ENCODE data around the gene STK39. TPM values are rescaled to one million over a fixed set of nuclear protein-coding genes. Genes with fewer than 3 reads are reported as not detected.

STK39 gene
- total and polyA plus RNA-seq, 4 donors: 8.5 to 18.7 (median 11.2) TPM

DNA sequence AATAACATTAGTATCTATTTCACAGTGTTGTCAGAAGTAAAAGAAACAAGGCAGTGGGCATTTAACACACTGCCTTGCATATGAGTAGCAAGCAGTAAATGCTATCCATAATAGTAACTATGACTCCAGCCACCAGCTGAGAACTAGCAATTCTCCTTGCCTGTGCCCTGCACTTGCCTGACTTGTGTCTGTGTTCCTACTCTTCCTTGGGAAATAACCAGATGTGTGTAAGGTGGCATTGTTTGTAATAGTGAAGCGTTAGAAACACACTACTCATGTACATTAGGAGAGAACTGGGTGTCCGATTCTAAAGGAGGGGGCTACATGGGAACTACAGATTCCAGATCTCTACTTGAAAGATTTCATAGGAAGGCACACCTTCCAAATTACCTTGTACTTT lies 197.8 kb downstream of the STK39 start:
- Histone ChIP-seq H3K27me3 (ENCODE audit: control insufficient read depth in 3 of 3, insufficient read depth in 3 of 3, low read length in 2 of 3) (no peaks in the 10 kb centered on the region), H3K4me3 (no peak overlapping the region), H3K36me3 (ENCODE audit: control insufficient read depth in 4 of 4, insufficient read depth in 4 of 4, low read length in 4 of 4) (peaks cover 0 to 3% (median 0%) of the 10 kb centered on the region in 4 donors), H3K4me1 (ENCODE audit: control insufficient read depth in 5 of 5, insufficient read depth in 5 of 5, low read length in 5 of 5) (no peaks in the 10 kb centered on the region), H3K9ac (ENCODE audit: insufficient read depth in 1 of 2, low read length in 2 of 2) (no peak overlapping the region), H3K9me3 (ENCODE audit: control insufficient read depth in 4 of 4, insufficient read depth in 3 of 4, low read length in 3 of 4) (no peaks in the 10 kb centered on the region), H3K27ac (ENCODE audit: low read depth in 1 of 2, low read length in 1 of 2) (no peak overlapping the region)
- TF ChIP-seq, protein P1, sequence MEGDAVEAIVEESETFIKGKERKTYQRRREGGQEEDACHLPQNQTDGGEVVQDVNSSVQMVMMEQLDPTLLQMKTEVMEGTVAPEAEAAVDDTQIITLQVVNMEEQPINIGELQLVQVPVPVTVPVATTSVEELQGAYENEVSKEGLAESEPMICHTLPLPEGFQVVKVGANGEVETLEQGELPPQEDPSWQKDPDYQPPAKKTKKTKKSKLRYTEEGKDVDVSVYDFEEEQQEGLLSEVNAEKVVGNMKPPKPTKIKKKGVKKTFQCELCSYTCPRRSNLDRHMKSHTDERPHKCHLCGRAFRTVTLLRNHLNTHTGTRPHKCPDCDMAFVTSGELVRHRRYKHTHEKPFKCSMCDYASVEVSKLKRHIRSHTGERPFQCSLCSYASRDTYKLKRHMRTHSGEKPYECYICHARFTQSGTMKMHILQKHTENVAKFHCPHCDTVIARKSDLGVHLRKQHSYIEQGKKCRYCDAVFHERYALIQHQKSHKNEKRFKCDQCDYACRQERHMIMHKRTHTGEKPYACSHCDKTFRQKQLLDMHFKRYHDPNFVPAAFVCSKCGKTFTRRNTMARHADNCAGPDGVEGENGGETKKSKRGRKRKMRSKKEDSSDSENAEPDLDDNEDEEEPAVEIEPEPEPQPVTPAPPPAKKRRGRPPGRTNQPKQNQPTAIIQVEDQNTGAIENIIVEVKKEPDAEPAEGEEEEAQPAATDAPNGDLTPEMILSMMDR (IDR thresholded peaks at IDR 0.05; ENCODE audit: control extremely low read depth, extremely low read depth): no peak
- no peak for DNase-seq
- WGBS, 2 donors: 94 to 100% methylated on average over 2 of the region's 2 CpGs
- ATAC-seq (ENCODE audit: insufficient read depth, low FRiP score): no peak

DNA sequence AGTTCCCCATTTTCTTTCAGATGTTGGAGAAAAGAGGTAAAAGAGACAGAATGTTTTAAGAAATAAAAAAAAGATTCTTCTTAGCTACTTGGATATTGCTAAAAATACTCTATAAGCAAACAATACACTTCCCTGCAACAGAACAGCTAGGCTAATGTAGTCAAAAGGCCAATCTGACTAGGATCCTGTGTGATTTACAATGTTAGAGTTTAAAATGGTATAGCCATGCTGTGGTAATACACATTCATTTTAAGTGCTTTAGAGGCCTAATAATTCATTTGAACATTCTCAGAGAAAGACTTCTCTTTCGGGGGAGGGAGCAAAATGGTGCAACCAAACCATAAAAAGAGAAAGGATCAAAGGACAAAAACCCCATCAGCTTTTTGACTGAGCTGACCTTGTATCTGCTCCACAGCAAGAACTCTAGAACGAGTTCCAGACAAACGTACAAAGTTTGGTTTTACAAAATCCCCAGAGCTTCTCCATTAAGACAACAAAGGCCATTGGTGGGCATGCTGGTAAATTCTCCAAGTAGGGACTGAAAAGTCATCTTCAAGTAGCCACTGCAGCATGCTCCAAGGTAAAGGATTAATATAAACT lies 200.2 kb downstream of the STK39 start:
- Histone ChIP-seq H3K27me3 (ENCODE audit: control insufficient read depth in 3 of 3, insufficient read depth in 3 of 3, low read length in 2 of 3) (no peaks in the 10 kb centered on the region), H3K27ac (ENCODE audit: low read depth in 1 of 2, low read length in 1 of 2) (no peak overlapping the region), H3K36me3 (ENCODE audit: control insufficient read depth in 4 of 4, insufficient read depth in 4 of 4, low read length in 4 of 4) (peaks cover 0 to 3% (median 0%) of the 10 kb centered on the region in 4 donors), H3K4me1 (ENCODE audit: control insufficient read depth in 5 of 5, insufficient read depth in 5 of 5, low read length in 5 of 5) (no peaks in the 10 kb centered on the region), H3K9ac (ENCODE audit: insufficient read depth in 1 of 2, low read length in 2 of 2) (no peak overlapping the region), H3K9me3 (ENCODE audit: control insufficient read depth in 4 of 4, insufficient read depth in 3 of 4, low read length in 3 of 4) (no peaks in the 10 kb centered on the region), H3K4me3 (no peak overlapping the region)
- ATAC-seq (ENCODE audit: insufficient read depth, low FRiP score): no peak
- TF ChIP-seq, protein P1 (IDR thresholded peaks at IDR 0.05; ENCODE audit: control extremely low read depth, extremely low read depth): no peak
- DNase-seq: no peak
- 92 to 94% methylated on average over 3 of the region's 3 CpGs for WGBS, 2 donors

GRCh38 chr2:168044579-168044978 lies 202.8 kb downstream of the STK39 start:
- 94 to 95% methylated on average over 1 of the region's 1 CpG for WGBS, 2 donors
- no peaks in the 10 kb centered on the region for H3K36me3 ChIP-seq (ENCODE audit: control insufficient read depth in 4 of 4, insufficient read depth in 4 of 4, low read length in 4 of 4)
- DNase-seq: no peak

More at GRCh38 chr2:168044579-168044978, 202.8 kb downstream of the STK39 start:
- ATAC-seq (ENCODE audit: insufficient read depth, low FRiP score): no peak
- H3K4me3 ChIP-seq: no peak overlapping the region
- H3K27me3 ChIP-seq (ENCODE audit: control insufficient read depth in 3 of 3, insufficient read depth in 3 of 3, low read length in 2 of 3): no peaks in the 10 kb centered on the region
- H3K27ac ChIP-seq (ENCODE audit: low read depth in 1 of 2, low read length in 1 of 2): no peak overlapping the region
- no peaks in the 10 kb centered on the region for H3K4me1 ChIP-seq (ENCODE audit: control insufficient read depth in 5 of 5, insufficient read depth in 5 of 5, low read length in 5 of 5)
- no peak overlapping the region for H3K9ac ChIP-seq (ENCODE audit: insufficient read depth in 1 of 2, low read length in 2 of 2)
- H3K9me3 ChIP-seq (ENCODE audit: control insufficient read depth in 4 of 4, insufficient read depth in 3 of 4, low read length in 3 of 4): no peaks in the 10 kb centered on the region
- TF ChIP-seq, protein P1 (IDR thresholded peaks at IDR 0.05; ENCODE audit: control extremely low read depth, extremely low read depth): no peak
